ENCODE data around the gene C6orf132.
"Not testable (repeated sequence)": the region's sequence is repeated elsewhere in the genome, so short reads cannot be mapped to it uniquely, and the experiment has no call there.

Gene C6orf132, protein sequence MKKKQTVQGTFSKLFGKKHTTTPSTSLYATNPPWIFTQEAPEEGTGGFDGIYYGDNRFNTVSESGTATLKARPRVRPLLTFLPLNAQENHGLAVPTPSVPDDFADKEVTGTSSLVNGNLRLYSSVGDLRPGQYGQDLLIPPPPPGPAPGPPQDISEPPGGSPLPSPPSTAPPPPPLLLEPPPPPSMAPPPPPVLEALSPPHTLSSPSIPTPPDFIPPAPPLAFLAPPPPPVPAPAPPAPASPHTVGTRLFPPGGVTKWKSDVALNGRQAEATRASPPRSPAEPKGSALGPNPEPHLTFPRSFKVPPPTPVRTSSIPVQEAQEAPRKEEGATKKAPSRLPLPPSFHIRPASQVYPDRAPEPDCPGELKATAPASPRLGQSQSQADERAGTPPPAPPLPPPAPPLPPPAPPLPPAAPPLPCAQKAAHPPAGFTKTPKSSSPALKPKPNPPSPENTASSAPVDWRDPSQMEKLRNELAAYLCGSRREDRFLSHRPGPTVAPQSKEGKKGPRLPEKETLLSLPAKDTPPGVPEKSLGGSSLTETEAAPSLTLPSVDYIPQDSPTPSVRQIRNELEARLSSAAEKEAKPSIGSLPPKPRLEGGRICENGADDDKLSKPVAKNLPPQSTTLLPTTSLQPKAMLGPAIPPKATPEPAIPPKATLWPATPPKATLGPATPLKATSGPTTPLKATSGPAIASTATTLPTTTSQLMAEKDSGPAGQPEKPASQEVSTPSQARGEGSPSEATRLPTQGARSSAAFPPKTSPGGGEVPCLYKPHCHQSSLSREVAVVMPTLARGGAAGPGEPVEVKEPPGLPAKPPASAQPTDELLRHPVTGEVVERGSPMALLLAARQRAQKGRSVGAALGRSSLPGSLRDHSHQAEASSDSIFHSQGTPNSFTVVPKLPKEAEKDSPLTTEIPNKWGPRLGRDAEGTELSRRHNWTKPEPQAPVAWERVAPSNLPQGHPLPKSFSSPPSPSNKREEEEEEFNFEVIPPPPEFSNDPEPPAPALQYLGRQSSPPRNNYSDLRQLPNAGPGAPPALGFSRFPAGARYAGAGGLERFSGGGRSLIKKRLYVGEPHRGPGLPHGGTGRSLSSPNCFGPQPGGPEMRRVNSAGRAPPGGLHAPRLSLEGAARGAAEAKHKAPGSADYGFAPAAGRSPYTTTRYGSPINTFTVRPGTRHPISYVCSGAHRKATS

GRCh38 chr6:42142118-42142835, at the start of gene C6orf132:
TSS of gene C6orf132 (minus strand) at chr6:42142620. CDS start at chr6:42142444, 176 bp downstream.
- no peak for DNase-seq

DNA sequence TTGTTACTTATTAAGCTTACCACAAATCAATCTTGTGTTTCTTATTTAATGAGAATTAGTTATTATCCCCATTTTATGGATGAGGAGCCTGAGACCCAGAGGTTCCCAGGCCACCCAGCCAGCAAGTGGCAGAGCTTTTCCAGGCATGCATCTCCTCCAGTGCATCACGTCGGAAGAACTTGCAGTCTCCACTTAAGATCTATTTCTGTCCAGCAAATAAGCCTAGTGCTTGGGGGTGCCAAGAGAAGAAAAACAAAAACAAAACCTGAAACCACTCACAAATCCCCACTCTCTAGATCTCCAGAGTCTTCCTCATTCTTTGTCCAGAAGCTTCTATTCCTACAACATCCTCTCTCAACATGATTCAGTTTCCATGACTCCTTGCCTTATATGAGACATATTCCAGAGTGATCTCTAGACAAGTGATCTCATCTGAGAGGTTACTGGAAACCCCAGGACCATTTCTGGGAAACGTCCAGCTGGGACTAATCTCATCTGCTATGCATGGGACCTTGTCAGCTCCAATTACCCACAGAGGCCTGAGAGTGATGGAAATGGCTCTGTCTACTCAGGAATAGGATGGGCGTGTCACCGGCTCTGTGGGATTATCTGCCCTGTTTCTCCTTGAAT, 48.2 kb upstream of the C6orf132 start:
- DNase-seq, result no peak

- DNase-seq, result no peak
Observed at GRCh38 chr6:42188406-42188805, 46.0 kb upstream of the C6orf132 start.

GRCh38 chr6:42185597-42185996, 43.2 kb upstream of the C6orf132 start:
- no peak for DNase-seq

- no peak for DNase-seq
Observed at GRCh38 chr6:42184475-42184874, 42.1 kb upstream of the C6orf132 start.

DNA sequence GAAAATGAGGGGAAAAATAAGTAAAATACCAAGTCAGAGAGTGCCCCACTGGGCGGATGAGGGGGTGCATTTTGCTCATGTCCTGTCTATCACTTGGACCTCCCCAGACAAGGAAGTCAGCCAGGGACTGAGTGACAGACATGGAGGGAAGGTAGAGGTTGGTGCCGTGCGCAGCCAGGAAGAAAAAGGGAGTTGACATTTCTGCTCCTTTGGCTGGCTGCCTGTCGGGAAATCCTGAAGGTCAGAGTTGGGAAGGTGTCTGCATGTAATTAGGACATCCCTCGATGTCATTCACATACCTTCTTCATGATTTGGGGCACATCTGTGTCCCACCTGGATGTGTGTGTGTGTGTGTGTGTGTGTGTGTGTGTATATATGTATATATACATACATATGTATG, 39.7 kb upstream of the C6orf132 start:
- no peak for DNase-seq

DNA sequence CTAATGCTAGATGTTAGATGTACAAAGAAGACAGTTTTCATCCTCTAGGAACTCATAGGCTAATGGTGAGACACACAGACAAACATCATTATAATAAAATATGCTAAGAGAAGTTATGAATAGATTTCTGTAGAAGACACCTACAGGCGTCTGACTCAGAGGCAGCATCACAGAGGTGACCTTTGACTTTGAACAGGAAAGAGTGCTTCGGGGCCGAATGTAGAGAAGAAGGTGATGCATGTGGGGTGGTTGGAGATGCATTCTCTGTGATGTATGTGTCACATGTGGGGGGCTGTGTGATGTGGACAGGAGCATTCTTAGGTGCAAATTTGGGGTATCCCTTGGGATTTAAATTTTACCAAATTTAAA, 37.5 kb upstream of the C6orf132 start:
- no peak for DNase-seq

DNA sequence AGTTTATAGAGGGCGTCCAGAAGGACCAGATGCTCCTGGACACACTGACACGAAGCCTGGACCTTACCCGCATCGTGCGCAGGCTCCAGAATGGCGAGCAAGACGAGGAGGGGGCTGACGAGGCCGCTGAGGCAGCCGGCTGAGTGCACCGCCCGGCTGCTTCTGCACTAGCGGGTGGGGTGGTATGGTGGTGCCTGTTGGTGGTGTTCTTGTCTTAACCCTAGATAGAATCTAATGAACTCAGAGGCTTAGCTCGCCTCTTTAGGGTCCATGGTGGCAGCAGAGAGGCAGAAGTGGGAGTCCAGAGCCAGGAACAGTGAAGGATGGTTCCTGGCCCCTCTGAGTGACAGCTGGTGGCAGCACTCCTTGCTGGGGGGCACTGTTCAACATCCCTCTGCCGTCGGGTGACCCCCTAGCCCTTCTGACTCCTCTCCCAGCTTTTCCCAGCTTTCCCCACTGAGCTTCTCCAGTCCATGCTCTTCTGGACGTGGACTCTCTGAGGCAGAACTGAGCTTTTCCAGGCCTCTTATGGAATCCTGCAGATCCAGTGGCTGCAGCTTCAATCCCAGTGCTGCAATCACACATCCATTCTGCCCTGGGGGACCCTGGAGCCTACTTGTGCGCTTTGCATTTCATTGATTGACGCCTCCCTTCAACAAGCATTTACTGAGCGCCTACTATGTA, 37.0 kb upstream of the C6orf132 start:
- no peak for DNase-seq

- DNase-seq, result no peak
Observed at GRCh38 chr6:42177514-42178364, 35.3 kb upstream of the C6orf132 start.

- no peak for DNase-seq
Observed at GRCh38 chr6:42176981-42177380, 34.6 kb upstream of the C6orf132 start.

DNA sequence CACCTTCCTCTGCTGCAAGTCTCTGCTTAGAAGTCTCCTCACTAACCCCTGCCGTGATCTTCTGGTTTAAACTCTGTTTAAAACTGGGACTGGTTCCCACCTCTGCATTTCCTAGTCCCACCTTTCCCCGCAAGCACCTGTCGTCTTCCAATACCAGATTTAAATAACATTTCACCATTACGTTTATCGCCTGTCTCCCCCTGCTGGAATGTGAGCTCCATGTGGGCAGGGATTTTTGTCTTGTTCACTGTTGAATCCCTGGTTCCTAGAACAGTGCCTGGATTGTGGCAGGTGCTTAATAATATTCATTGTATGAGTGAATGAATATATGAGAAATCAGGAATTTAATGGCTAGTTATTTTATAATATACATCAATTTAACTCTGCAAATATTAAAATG, 33.4 kb upstream of the C6orf132 start:
- DNase-seq, result peak in 1 of 2 experiments; percentile 8

GRCh38 chr6:42173101-42173500, 30.7 kb upstream of the C6orf132 start, which contains the start of gene GUCA1A:
TSS of gene GUCA1A (plus strand) at chr6:42173364. CDS start at chr6:42173614, 250 bp downstream.
- DNase-seq, result no peak

DNA sequence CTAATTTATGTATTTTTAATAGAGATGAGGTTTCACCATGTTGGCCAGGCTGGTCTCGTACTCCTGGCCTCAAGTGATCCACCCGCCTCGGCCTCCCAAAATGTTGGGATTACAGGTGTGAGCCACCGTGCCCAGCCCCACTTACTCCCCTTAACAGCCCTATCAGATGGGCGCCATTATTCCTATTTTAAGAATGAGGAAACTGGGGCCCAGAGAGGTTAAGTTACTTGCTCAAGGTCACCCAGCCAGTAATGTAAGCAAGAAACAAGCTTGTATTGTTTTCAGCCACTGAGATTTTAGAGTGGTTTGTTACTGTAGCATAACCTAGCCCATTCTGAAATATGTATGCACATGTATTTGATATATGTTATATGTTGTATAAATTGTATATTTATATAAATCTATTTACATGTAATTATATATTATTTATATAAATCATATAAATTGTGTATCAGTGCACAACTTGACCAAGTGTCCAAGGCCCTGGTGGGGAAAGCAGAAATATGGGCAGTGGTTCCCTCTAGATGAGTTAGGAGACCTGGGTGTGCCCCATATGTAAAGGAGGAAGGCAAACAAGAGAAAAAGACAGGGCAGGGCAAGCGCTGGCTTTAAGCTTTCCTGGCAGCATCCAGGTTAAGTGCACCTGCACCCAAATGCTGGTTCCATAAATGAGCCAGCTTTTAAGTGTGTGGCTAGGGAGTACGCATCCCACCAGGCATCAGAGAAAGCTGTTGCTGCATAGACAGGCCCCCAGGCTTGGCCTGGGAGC, 29.6 kb upstream of the C6orf132 start:
- DNase-seq, result no peak

GRCh38 chr6:42169780-42170179, 27.4 kb upstream of the C6orf132 start:
- DNase-seq, result not testable (repeated sequence)

- no peak for DNase-seq
Observed at GRCh38 chr6:42168650-42169049, 26.2 kb upstream of the C6orf132 start.

GRCh38 chr6:42166444-42167141, 24.2 kb upstream of the C6orf132 start:
- peak; percentile 54 to 68 for DNase-seq

DNA sequence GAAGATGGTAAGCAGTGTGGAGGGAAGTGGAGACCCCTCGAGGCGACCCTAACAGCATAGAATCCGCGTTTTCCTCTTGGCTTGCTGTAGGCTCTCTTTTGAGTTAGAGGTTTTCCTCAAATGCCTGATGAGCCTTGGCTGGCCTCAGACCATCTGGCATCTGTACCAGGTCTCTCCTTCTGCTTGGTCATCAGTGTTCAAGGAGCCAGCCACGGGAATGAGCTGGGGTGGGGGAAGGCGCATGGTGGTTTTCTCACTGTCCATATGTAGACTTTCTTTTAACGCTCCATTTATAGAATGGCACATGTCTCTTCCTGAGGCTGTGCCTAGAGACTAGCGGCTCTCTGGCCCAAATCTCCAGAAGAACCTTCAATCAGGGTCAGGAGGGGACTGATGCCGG, 22.6 kb upstream of the C6orf132 start:
- DNase-seq, result no peak

- DNase-seq, result no peak
Observed at GRCh38 chr6:42163981-42164380, 21.6 kb upstream of the C6orf132 start.

GRCh38 chr6:42162812-42163211, 20.4 kb upstream of the C6orf132 start:
- no peak for DNase-seq
